ENCODE measurements around the gene CYB5A.
"Not testable (repeated sequence)": the region's sequence is repeated elsewhere in the genome, so short reads cannot be mapped to it uniquely, and the experiment has no call there.

The CYB5A gene

DNA sequence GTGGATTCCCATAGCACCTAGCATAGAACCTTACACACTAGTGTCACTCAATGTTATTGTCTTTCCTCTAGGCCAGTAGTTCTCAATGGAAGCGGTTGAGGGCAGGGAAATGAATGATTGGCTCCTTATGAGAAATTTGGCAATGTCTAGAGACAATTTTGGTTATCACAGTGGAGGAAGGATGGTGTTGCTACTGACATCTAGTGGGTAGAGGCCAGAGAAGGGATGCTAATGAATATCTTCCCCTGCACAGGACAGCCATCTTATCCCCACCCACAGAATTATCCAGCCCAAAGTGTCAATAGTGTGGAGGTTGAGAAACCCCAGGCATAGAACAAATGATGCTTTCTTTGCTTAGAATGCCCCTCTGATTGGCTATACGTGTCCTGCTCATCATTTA, 39.6 kb upstream of the CYB5A start:
- DNase-seq (ENCODE audit: low spot score), result no peak
- Histone ChIP-seq H3K27ac (no peak overlapping the region), H3K4me3 (no peak overlapping the region)
- TF ChIP-seq, protein P1, sequence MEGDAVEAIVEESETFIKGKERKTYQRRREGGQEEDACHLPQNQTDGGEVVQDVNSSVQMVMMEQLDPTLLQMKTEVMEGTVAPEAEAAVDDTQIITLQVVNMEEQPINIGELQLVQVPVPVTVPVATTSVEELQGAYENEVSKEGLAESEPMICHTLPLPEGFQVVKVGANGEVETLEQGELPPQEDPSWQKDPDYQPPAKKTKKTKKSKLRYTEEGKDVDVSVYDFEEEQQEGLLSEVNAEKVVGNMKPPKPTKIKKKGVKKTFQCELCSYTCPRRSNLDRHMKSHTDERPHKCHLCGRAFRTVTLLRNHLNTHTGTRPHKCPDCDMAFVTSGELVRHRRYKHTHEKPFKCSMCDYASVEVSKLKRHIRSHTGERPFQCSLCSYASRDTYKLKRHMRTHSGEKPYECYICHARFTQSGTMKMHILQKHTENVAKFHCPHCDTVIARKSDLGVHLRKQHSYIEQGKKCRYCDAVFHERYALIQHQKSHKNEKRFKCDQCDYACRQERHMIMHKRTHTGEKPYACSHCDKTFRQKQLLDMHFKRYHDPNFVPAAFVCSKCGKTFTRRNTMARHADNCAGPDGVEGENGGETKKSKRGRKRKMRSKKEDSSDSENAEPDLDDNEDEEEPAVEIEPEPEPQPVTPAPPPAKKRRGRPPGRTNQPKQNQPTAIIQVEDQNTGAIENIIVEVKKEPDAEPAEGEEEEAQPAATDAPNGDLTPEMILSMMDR (IDR thresholded peaks at IDR 0.05), result no peak

DNA sequence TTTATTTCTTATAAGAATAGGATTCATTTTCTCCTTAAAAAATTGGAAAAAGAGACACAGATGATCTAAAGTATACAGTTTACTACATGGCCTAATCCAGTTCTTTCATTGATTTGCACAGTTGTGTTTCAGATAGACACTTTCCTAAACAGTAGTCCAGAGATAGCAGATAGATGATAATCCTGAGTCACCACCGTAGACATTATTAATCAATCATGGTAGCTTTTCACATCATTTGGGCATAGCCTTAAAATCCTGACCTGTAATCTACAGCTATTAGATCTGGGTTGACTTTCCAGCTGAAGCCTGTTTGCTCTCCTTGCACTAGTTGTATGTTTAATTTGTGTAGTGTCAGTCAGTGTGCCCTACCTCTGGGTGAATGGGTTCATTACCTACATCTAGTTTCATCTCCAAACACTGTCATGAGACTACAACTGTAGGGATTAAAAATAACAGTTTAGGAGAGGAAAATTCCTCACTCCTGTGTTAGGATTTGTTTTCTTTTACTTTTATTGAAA, 38.0 kb upstream of the CYB5A start:
- H3K4me3 ChIP-seq, result no peak overlapping the region
- TF ChIP-seq, protein P1 (IDR thresholded peaks at IDR 0.05), result no peak
- H3K27ac ChIP-seq, result no peak overlapping the region
- DNase-seq (ENCODE audit: low spot score), result no peak

DNA sequence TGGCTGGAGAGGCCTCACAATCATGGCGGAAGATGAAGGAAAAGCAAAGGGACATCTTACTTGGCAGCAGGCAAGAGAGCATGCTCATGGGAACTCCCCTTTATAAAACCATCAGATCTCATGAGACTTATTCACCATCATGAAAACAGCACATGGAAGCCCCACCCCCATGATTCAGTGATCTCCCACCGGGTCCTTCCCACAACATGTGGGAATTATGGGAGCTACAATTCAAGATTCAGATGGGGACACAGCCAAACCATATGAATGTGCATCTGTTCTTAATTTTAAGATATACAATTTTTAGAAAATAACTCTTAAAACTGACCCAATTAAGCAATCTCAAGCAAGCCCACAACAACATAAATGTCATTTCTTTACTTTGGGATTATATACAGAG, 36.4 kb upstream of the CYB5A start:
- Histone ChIP-seq H3K27ac (no peak overlapping the region), H3K4me3 (no peak overlapping the region)
- no peak for DNase-seq (ENCODE audit: low spot score)
- TF ChIP-seq, protein P1 (IDR thresholded peaks at IDR 0.05), result no peak

DNA sequence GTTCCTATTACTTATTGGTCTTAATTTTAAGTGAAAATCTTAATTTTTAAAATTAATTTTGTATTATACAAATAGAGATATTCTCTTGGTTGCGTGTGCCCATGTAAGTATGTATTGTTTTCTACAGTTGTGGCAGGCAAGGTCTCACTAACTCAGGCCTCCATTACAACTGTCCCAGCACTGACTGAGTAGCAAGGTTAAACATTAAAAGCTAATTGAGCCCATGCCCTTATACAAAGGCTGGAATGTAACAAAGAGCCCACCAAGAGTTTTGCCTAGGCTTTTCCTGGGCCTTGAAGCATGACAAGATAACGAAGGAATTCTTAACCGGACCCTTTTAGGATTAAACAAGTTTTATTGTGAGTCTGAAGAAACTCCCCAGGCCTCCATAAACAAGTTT, 35.0 kb upstream of the CYB5A start:
- DNase-seq (ENCODE audit: low spot score); H3K4me3 ChIP-seq; H3K27ac ChIP-seq: not testable (repeated sequence)

GRCh38 chr18:74326231-74326630, 34.5 kb upstream of the CYB5A start:
- no peak overlapping the region for H3K4me3 ChIP-seq
- TF ChIP-seq, protein P1 (IDR thresholded peaks at IDR 0.05), result no peak
- no peak for DNase-seq (ENCODE audit: low spot score)
- no peak overlapping the region for H3K27ac ChIP-seq

GRCh38 chr18:74316257-74317170, 24.8 kb upstream of the CYB5A start:
- no peak for DNase-seq (ENCODE audit: low spot score)
- Histone ChIP-seq H3K27ac (no peak overlapping the region), H3K4me3 (no peak overlapping the region)
- TF ChIP-seq, protein P1 (IDR thresholded peaks at IDR 0.05), result no peak

- TF ChIP-seq, protein P1 (IDR thresholded peaks at IDR 0.05), result no peak
- Histone ChIP-seq H3K27ac (no peak within 1 kb of the TSS), H3K4me3 (no peak within 1 kb of the TSS)
- DNase-seq (ENCODE audit: low spot score), result no peak
Observed at GRCh38 chr18:74315464-74316256, 23.9 kb upstream of the CYB5A start, which contains the start of gene C18orf63. Gene C18orf63, plus strand, starts transcription at chr18:74315839. Its CDS starts 2,027 bp downstream, at chr18:74317866.

All from coronary artery (tissue), 2 donors.